Measurements from ENCODE around the gene ASB16.

Gene ASB16

GRCh38 chr17:44217738-44218343 lies 47.3 kb downstream of the ASB16 start:
- intact Hi-C loops (cut with DNase I), result loop anchor here (2.0 kb wide), 2 partner anchors 91 to 109 kb away; partner anchors contain the start of gene RUNDC3A
- peak in 1 of 42 donors; percentile 21 for DNase-seq

- peak; percentile 57 to 95 (median 88) for DNase-seq
- intact Hi-C loops (cut with DNase I), result loop anchor here (2.0 kb wide), 2 partner anchors 90 to 108 kb away; partner anchors contain the start of gene RUNDC3A
Observed at GRCh38 chr17:44218344-44219107, 48.0 kb downstream of the ASB16 start.

- intact Hi-C loops (cut with DNase I), result loop anchor here (2.0 kb wide), 2 partner anchors 90 to 108 kb away; partner anchors contain the start of gene RUNDC3A
- peak in 34 of 42 donors; percentile 30 to 83 (median 59) for DNase-seq
Observed at GRCh38 chr17:44219108-44219615, 48.7 kb downstream of the ASB16 start.

- DNase-seq, result peak in 39 of 42 donors; percentile 41 to 90 (median 76)
- intact Hi-C loops (cut with DNase I), result loop anchor here (2.0 kb wide), 2 partner anchors 89 to 107 kb away; partner anchors contain the start of gene RUNDC3A
Observed at GRCh38 chr17:44219616-44220212, 49.2 kb downstream of the ASB16 start, which contains the start of gene UBTF. Gene UBTF (minus strand): TSS chr17:44219675. CDS start chr17:44218229, 1,446 bp downstream.

GRCh38 chr17:44220213-44221083 lies 49.9 kb downstream of the ASB16 start:
- peak in 38 of 42 donors; percentile 37 to 80 (median 62) for DNase-seq
- intact Hi-C loops (cut with DNase I), result no loop called here

GRCh38 chr17:44221084-44221861 lies 50.8 kb downstream of the ASB16 start:
- intact Hi-C loops (cut with DNase I), result no loop called here
- peak; percentile 49 to 92 (median 82) for DNase-seq

- intact Hi-C loops (cut with DNase I), result no loop called here
- peak in 4 of 42 donors; percentile 27 to 59 (median 40) for DNase-seq
Observed at GRCh38 chr17:44221862-44222111, 51.3 kb downstream of the ASB16 start.

- DNase-seq, result peak; percentile 78 to 94 (median 87)
- intact Hi-C loops (cut with DNase I), result no loop called here
Observed at GRCh38 chr17:44222112-44222869, 51.8 kb downstream of the ASB16 start.

GRCh38 chr17:44223541-44224071 lies 53.1 kb downstream of the ASB16 start:
- DNase-seq, result peak in 11 of 42 donors; percentile 21 to 71 (median 31)
- intact Hi-C loops (cut with DNase I), result no loop called here
